OCI-LY7 (cell line): ENCODE data around the gene IGSF8. TPM values are rescaled to one million over a fixed set of nuclear protein-coding genes. Genes with fewer than 3 reads are reported as not detected.

Experiments
- BruUV-seq: library from RNA; stranded (reverse); fragments of 400-500 nt; replicated peaks from 2 replicates; lab custom pipeline; 2021; lab: Mats Ljungman, UMichigan
- CTCF ChIA-PET: fragments of 300-600 bp; sonication (Branson Sonifier 250); formaldehyde crosslinking; loops from one replicate; lab custom pipeline; 2022; ENCODE audit warnings: antibody characterized with exemption; ENCODE audit not compliant: unreplicated experiment; lab: Charles Lee
- POLR2A ChIA-PET: fragments of 300-600 bp; sonication (Branson Sonifier 250); formaldehyde crosslinking; loops from one replicate; lab custom pipeline; 2022; ENCODE audit warnings: antibody characterized with exemption; lab: Charles Lee
- DNase-seq: peaks from one replicate; pipeline ENCODE4 v3.0.0-alpha.2; 2015; ENCODE audit warnings: low spot score
- H2AFZ ChIP-seq: fragments of 200-600 bp; sonication (generic), shearing (Covaris generic); 2 replicates; pipeline ENCODE4 v1.6.1; 2014; ENCODE audit warnings: mild to moderate bottlenecking, antibody characterized with exemption, low read length, moderate library complexity
- H3K27ac ChIP-seq: fragments of 200-600 bp; sonication (generic); 2 replicates; pipeline ENCODE4 v1.5.1; 2014; ENCODE audit warnings: mixed run types, low read depth, mild to moderate bottlenecking, moderate library complexity, low read length, inconsistent platforms; ENCODE audit not compliant: poor library complexity, severe bottlenecking
- H3K36me3 ChIP-seq: fragments of 200-600 bp; sonication (generic); 2 replicates; pipeline ENCODE4 v1.6.1; 2014; ENCODE audit warnings: mild to moderate bottlenecking, antibody characterized with exemption, low read length, moderate library complexity, mixed read lengths; ENCODE audit not compliant: insufficient read depth
- H3K4me1 ChIP-seq: fragments of 200-600 bp; sonication (generic); 2 replicates; pipeline ENCODE4 v1.5.1; 2014; ENCODE audit warnings: mild to moderate bottlenecking, low read length; ENCODE audit not compliant: insufficient read depth, poor library complexity, severe bottlenecking
- H3K4me2 ChIP-seq: fragments of 200-600 bp; sonication (generic); 2 replicates; pipeline ENCODE4 v1.6.1; 2014; ENCODE audit warnings: mild to moderate bottlenecking, low read length
- H3K4me3 ChIP-seq: fragments of 200-600 bp; sonication (generic); 2 replicates; pipeline ENCODE4 v1.5.1; 2014; ENCODE audit warnings: mild to moderate bottlenecking, low read depth, low read length; ENCODE audit not compliant: poor library complexity, severe bottlenecking
- H3K79me2 ChIP-seq: fragments of 200-600 bp; sonication (generic); 2 replicates; pipeline ENCODE4 v1.6.1; 2016; ENCODE audit warnings: low read depth, mild to moderate bottlenecking, low read length, moderate library complexity, mixed read lengths; ENCODE audit not compliant: insufficient read depth
- H3K9me2 ChIP-seq: fragments of 200-600 bp; sonication (generic); 2 replicates; pipeline ENCODE4 v1.6.1; 2016; ENCODE audit warnings: mild to moderate bottlenecking, low read length, mixed read lengths; ENCODE audit not compliant: insufficient read depth
- H3K9me3 ChIP-seq: fragments of 200-600 bp; sonication (generic); 2 replicates; pipeline ENCODE4 v1.6.1; 2014; ENCODE audit warnings: mild to moderate bottlenecking, mixed run types, low read length, mixed read lengths
- H4K20me1 ChIP-seq: fragments of 200-600 bp; sonication (generic); 2 replicates; pipeline ENCODE4 v1.6.1; 2014; ENCODE audit warnings: mild to moderate bottlenecking, antibody characterized with exemption, low read length, moderate library complexity, mixed read lengths; ENCODE audit not compliant: insufficient read depth
- EZH2phosphoT487 ChIP-seq: fragments of 200-600 bp; sonication (generic); IDR thresholded peaks from 2 replicates; pipeline ENCODE4 v1.6.1; 2018; ENCODE audit warnings: low read depth, borderline replicate concordance, mild to moderate bottlenecking, mixed run types, antibody characterized with exemption, low read length, moderate library complexity, mixed read lengths
- intact Hi-C: fragments of 100-400 bp; cut with micrococcal nuclease; formaldehyde crosslinking; loops from one replicate; pipeline ENCODE4 v1.10.0; 2022; ENCODE audit not compliant: unreplicated experiment
- total RNA-seq, 2 experiments: library from RNA; depleted of rRNA in 1 of 2; stranded (reverse); fragments of >200 nt in 1 of 2; shearing (Covaris generic) in 1 of 2; gene quantifications; 2 replicates each; pipeline ENCODE4 v1.2.3, GENCODE V29; 2014 to 2022
- TF ChIP-seq, protein P1 (sequence below): fragments of 200-600 bp; sonication (generic); conservative IDR thresholded peaks from 2 replicates; pipeline ENCODE4 v1.5.1; 2014; ENCODE audit warnings: mild to moderate bottlenecking, antibody characterized with exemption, low read length, moderate library complexity, mixed read lengths

The IGSF8 gene
- total RNA-seq, 2 experiments from 2014 or later: 18.7 to 28.7 TPM

DNA sequence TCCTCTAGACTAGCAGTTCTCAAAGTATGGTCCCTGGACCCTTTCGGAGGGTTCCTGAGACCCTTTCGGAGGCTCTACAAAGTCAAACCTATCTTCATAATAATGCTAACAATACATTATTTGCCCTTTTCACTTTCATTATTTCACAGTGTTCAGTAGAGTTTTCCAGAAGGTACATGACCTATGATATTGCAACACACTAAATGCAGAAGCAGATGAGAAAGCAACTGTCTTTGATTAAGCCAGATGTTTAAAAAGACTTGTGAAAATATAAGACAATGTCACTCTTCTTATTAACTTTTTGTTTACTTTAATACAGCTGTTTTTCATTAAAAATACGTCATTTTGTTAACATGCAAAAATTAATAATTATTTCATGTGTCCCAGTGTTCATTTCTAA is 34.3 kb downstream of the IGSF8 start:
- no peak for DNase-seq
- Histone ChIP-seq H3K9me2 (no peaks in the 10 kb centered on the region), H3K9me3 (no peaks in the 10 kb centered on the region), H3K4me1 (no peaks in the 10 kb centered on the region), H3K27ac (no peak overlapping the region), H3K4me2 (no peak overlapping the region), H3K79me2 (no peaks in the 10 kb centered on the region), H3K4me3 (no peak overlapping the region), H4K20me1 (no peaks in the 10 kb centered on the region), H2AFZ (no peak overlapping the region), H3K36me3 (no peaks in the 10 kb centered on the region)
- CTCF ChIA-PET: interaction anchor here (1.0 kb wide), 1 partner anchor 10 kb away, joined by 3 read pairs; no protein-coding TSS in a partner anchor
- intact Hi-C loops: no loop called here
- TF ChIP-seq EZH2phosphoT487: no peak
- TF ChIP-seq, protein P1, sequence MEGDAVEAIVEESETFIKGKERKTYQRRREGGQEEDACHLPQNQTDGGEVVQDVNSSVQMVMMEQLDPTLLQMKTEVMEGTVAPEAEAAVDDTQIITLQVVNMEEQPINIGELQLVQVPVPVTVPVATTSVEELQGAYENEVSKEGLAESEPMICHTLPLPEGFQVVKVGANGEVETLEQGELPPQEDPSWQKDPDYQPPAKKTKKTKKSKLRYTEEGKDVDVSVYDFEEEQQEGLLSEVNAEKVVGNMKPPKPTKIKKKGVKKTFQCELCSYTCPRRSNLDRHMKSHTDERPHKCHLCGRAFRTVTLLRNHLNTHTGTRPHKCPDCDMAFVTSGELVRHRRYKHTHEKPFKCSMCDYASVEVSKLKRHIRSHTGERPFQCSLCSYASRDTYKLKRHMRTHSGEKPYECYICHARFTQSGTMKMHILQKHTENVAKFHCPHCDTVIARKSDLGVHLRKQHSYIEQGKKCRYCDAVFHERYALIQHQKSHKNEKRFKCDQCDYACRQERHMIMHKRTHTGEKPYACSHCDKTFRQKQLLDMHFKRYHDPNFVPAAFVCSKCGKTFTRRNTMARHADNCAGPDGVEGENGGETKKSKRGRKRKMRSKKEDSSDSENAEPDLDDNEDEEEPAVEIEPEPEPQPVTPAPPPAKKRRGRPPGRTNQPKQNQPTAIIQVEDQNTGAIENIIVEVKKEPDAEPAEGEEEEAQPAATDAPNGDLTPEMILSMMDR: no peak
- POLR2A ChIA-PET: no interaction called here
- no TSS peak for BruUV-seq

GRCh38 chr1:160063176-160063575 is 35.2 kb downstream of the IGSF8 start:
- ChIA-PET POLR2A (no interaction called here), CTCF (interaction anchor here (1.0 kb wide), 1 partner anchor 11 kb away, joined by 3 read pairs; no protein-coding TSS in a partner anchor)

DNA sequence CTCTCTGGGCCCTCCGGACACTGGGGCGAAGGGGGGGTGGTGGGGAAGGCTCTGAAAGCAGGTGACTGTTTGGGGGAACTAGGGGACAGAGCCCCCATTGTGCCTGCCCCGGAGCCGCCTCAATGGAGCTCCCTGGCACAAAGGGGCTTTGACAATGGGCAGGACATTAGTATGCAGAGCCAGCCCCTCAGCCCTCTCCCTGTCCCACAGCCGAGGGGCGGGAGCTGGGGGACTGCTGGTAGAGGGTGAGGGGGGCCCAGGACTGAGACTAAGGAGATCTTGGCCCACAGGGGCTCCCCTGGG is 36.2 kb downstream of the IGSF8 start:
- Histone ChIP-seq H3K79me2 (no peaks in the 10 kb centered on the region), H3K4me2 (no peak overlapping the region), H3K9me2 (no peaks in the 10 kb centered on the region), H3K27ac (no peak overlapping the region), H4K20me1 (no peaks in the 10 kb centered on the region), H3K4me3 (no peak overlapping the region), H2AFZ (no peak overlapping the region), H3K4me1 (no peaks in the 10 kb centered on the region), H3K9me3 (no peaks in the 10 kb centered on the region), H3K36me3 (no peaks in the 10 kb centered on the region)
- intact Hi-C loops: no loop called here
- ChIA-PET CTCF (interaction anchor here (0.6 kb wide), 1 partner anchor 27 kb away, joined by 3 read pairs; no protein-coding TSS in a partner anchor), POLR2A (no interaction called here)
- TF ChIP-seq, protein P1: no peak
- TF ChIP-seq EZH2phosphoT487: no peak
- DNase-seq: no peak
- BruUV-seq: no TSS peak

More at GRCh38 chr1:160063176-160063575, 35.2 kb downstream of the IGSF8 start:
- no peaks in the 10 kb centered on the region for H3K9me3 ChIP-seq
- H3K4me1 ChIP-seq: no peaks in the 10 kb centered on the region
- no peaks in the 10 kb centered on the region for H3K9me2 ChIP-seq
- H3K27ac ChIP-seq: no peak overlapping the region
- H2AFZ ChIP-seq: no peak overlapping the region
- BruUV-seq: no TSS peak
- no peak overlapping the region for H3K4me3 ChIP-seq
- H3K79me2 ChIP-seq: no peaks in the 10 kb centered on the region
- no peak for DNase-seq
- H4K20me1 ChIP-seq: no peaks in the 10 kb centered on the region
- intact Hi-C loops: no loop called here
- TF ChIP-seq EZH2phosphoT487: no peak
- TF ChIP-seq, protein P1: no peak
- H3K36me3 ChIP-seq: no peaks in the 10 kb centered on the region
- H3K4me2 ChIP-seq: no peak overlapping the region
